GM18951 (cell line): ENCODE data around the gene PPP1R9B.

Experiments
- POLR2A ChIP-seq: IDR thresholded peaks from 4 replicates; pipeline ENCODE4 v1.6.1; 2011; ENCODE audit warnings: mild to moderate bottlenecking; ENCODE audit not compliant: insufficient read length, insufficient read depth; ENCODE audit errors: extremely low read depth
- in situ Hi-C: fragments of 300-500 bp; cut with MboI; formaldehyde crosslinking; loops from one replicate; pipeline ENCODE4 v1.12.0; 2022; ENCODE audit warnings: low sequenced_read_pairs, mixed read lengths, inconsistent platforms; ENCODE audit not compliant: unreplicated experiment

The PPP1R9B gene

GRCh38 chr17:50098583-50098982 lies 51.9 kb downstream of the PPP1R9B start:
- TF ChIP-seq POLR2A: no peak
- in situ Hi-C loops: no loop called here

GRCh38 chr17:50097926-50098325 lies 52.6 kb downstream of the PPP1R9B start:
- in situ Hi-C loops: no loop called here
- no peak for TF ChIP-seq POLR2A

- in situ Hi-C loops: no loop called here
- no peak for TF ChIP-seq POLR2A
These were observed 53.0 kb downstream of the PPP1R9B start for GRCh38 chr17:50097455-50097854.

GRCh38 chr17:50096758-50097157 lies 53.7 kb downstream of the PPP1R9B start:
- no peak for TF ChIP-seq POLR2A

GRCh38 chr17:50096092-50096491 lies 54.4 kb downstream of the PPP1R9B start:
- in situ Hi-C loops: no loop called here
- no peak for TF ChIP-seq POLR2A

More at GRCh38 chr17:50096758-50097157, 53.7 kb downstream of the PPP1R9B start:
- in situ Hi-C loops: no loop called here

- in situ Hi-C loops: no loop called here
- no peak for TF ChIP-seq POLR2A
These were observed 54.8 kb downstream of the PPP1R9B start for GRCh38 chr17:50095626-50096037.

- in situ Hi-C loops: no loop called here
- TF ChIP-seq POLR2A: peak; percentile 47
These were observed 55.5 kb downstream of the PPP1R9B start, which contains the start of gene PDK2 for GRCh38 chr17:50094753-50095619. Gene PDK2, plus strand, starts transcription at chr17:50095351. Its CDS starts 85 bp downstream, at chr17:50095436.

GRCh38 chr17:50094243-50094752 lies 56.2 kb downstream of the PPP1R9B start:
- in situ Hi-C loops: no loop called here
- no peak for TF ChIP-seq POLR2A

GRCh38 chr17:50093807-50094206 lies 56.7 kb downstream of the PPP1R9B start:
- in situ Hi-C loops: no loop called here
- no peak for TF ChIP-seq POLR2A

GRCh38 chr17:50093246-50093645 lies 57.2 kb downstream of the PPP1R9B start:
- TF ChIP-seq POLR2A: no peak
- in situ Hi-C loops: no loop called here

- in situ Hi-C loops: no loop called here
- TF ChIP-seq POLR2A: no peak
These were observed 58.6 kb downstream of the PPP1R9B start for GRCh38 chr17:50091918-50092285.

GRCh38 chr17:50090971-50091917 lies 59.2 kb downstream of the PPP1R9B start:
- in situ Hi-C loops: no loop called here
- no peak for TF ChIP-seq POLR2A

GRCh38 chr17:50090071-50090470 lies 60.4 kb downstream of the PPP1R9B start:
- in situ Hi-C loops: no loop called here
- no peak for TF ChIP-seq POLR2A
